Natural killer cell treated with Interleukin-12 subunit alpha and Interleukin-12 subunit beta and Interleukin-15 and Interleukin-18, amount 100 ng/mL, for 72 hours (primary cell): Measurements from ENCODE around the gene CYTIP. TPM values are rescaled to one million over a fixed set of nuclear protein-coding genes. Genes with fewer than 3 reads are reported as not detected.

ENCODE experiments used
- ATAC-seq, 2 donors: fragments of 150-1000 bp; cut with Tn5 transposase in 1 of 2; sonication (Bioruptor Pico), chemical (Tn5 transposase) in 1 of 2; 2 replicates each; pipeline ENCODE4 v1.10.0; 2021
- DNase-seq: peaks from one replicate; pipeline ENCODE4 v3.0.0; 2022; ENCODE audit warnings: low spot score
- H3K27ac Mint-ChIP-seq, 2 donors: 1 replicate in 1 of 2; 2 replicates in 1 of 2; pipeline ENCODE4 v1.8.0; 2022; ENCODE audit warnings: mixed read lengths in 2 of 2, mild to moderate bottlenecking in 1 of 2, moderate library complexity in 1 of 2
- H3K27me3 Mint-ChIP-seq, 2 donors: 1 replicate in 1 of 2; 2 replicates in 1 of 2; pipeline ENCODE4 v1.8.0; 2022; ENCODE audit warnings: mixed read lengths in 2 of 2
- H3K36me3 Mint-ChIP-seq: one replicate; pipeline ENCODE4 v1.8.0; 2022; ENCODE audit warnings: mixed read lengths
- H3K4me1 Mint-ChIP-seq, 2 donors: 1 replicate in 1 of 2; 2 replicates in 1 of 2; pipeline ENCODE4 v1.8.0; 2022; ENCODE audit warnings: low read depth in 2 of 2, mixed read lengths in 2 of 2, mild to moderate bottlenecking in 1 of 2
- H3K4me3 Mint-ChIP-seq: one replicate; pipeline ENCODE4 v1.8.0; 2022; ENCODE audit warnings: mixed read lengths
- H3K9me3 Mint-ChIP-seq: 2 replicates; pipeline ENCODE4 v1.8.0; 2022; ENCODE audit warnings: mixed read lengths
- total RNA-seq, 2 donors: library from RNA; stranded (reverse); gene quantifications; one replicate each; pipeline ENCODE4 v1.2.3, GENCODE V29; 2022

The CYTIP gene
- total RNA-seq, 2 donors from 2014 or later = 755 to 1,319 TPM

GRCh38 chr2:157427003-157427921 is 16.6 kb downstream of the CYTIP start:
- H3K9me3 Mint-ChIP-seq = no peaks in the 10 kb centered on the region
- H3K27ac Mint-ChIP-seq = peak overlapping the region; percentile 99
- peaks cover 84% of the 10 kb centered on the region for H3K36me3 Mint-ChIP-seq
- H3K27me3 Mint-ChIP-seq = no peaks in the 10 kb centered on the region
- ATAC-seq (peak in 1 of 2 donors; percentile 52), DNase-seq (no peak)
- peaks cover 69 to 83% of the 10 kb centered on the region in 2 donors for H3K4me1 Mint-ChIP-seq
- peak overlapping the region; percentile 99 for H3K4me3 Mint-ChIP-seq

- Mint-ChIP-seq H3K9me3 (no peaks in the 10 kb centered on the region), H3K36me3 (peaks cover 83% of the 10 kb centered on the region), H3K4me3 (peak overlapping the region; percentile 99), H3K4me1 (peaks cover 67 to 82% of the 10 kb centered on the region in 2 donors), H3K27ac (peak overlapping the region; percentile 99), H3K27me3 (no peaks in the 10 kb centered on the region)
- no peak for DNase-seq
- ATAC-seq = no peak
These were observed 17.4 kb downstream of the CYTIP start for GRCh38 chr2:157426477-157426994.

- Mint-ChIP-seq H3K36me3 (peaks cover 83% of the 10 kb centered on the region), H3K4me3 (peak overlapping the region; percentile 54), H3K9me3 (no peaks in the 10 kb centered on the region), H3K4me1 (peaks cover 69 to 83% of the 10 kb centered on the region in 2 donors), H3K27me3 (no peaks in the 10 kb centered on the region), H3K27ac (peak overlapping the region; percentile 99)
- DNase-seq (no peak), ATAC-seq (no peak)
These were observed 19.5 kb downstream of the CYTIP start for GRCh38 chr2:157424374-157424773.

GRCh38 chr2:157421964-157422363 is 21.9 kb downstream of the CYTIP start:
- Mint-ChIP-seq H3K4me3 (peak overlapping the region; percentile 75), H3K9me3 (no peaks in the 10 kb centered on the region), H3K27me3 (no peaks in the 10 kb centered on the region), H3K4me1 (peaks cover 66 to 79% of the 10 kb centered on the region in 2 donors), H3K27ac (peak overlapping the region; percentile 99), H3K36me3 (peaks cover 78% of the 10 kb centered on the region)
- DNase-seq = no peak
- no peak for ATAC-seq

- DNase-seq (no peak), ATAC-seq (no peak)
- H3K36me3 Mint-ChIP-seq = peaks cover 78% of the 10 kb centered on the region
- no peaks in the 10 kb centered on the region for H3K27me3 Mint-ChIP-seq
- peak overlapping the region; percentile 99 for H3K27ac Mint-ChIP-seq
- H3K4me3 Mint-ChIP-seq = peak overlapping the region; percentile 75
- no peaks in the 10 kb centered on the region for H3K9me3 Mint-ChIP-seq
- H3K4me1 Mint-ChIP-seq = peaks cover 65 to 79% of the 10 kb centered on the region in 2 donors
These were observed 22.5 kb downstream of the CYTIP start for GRCh38 chr2:157421331-157421944.

- no peaks in the 10 kb centered on the region for H3K27me3 Mint-ChIP-seq
- peaks cover 75% of the 10 kb centered on the region for H3K36me3 Mint-ChIP-seq
- peak overlapping the region; percentile 75 for H3K4me3 Mint-ChIP-seq
- ATAC-seq = peak; percentile 80 to 83
- H3K4me1 Mint-ChIP-seq = peaks cover 65 to 78% of the 10 kb centered on the region in 2 donors
- DNase-seq = no peak
- H3K27ac Mint-ChIP-seq = peak overlapping the region; percentile 99
- no peaks in the 10 kb centered on the region for H3K9me3 Mint-ChIP-seq
These were observed 23.0 kb downstream of the CYTIP start for GRCh38 chr2:157420771-157421323.

GRCh38 chr2:157419031-157419575 is 24.8 kb downstream of the CYTIP start:
- H3K4me1 Mint-ChIP-seq = peaks cover 74 to 83% of the 10 kb centered on the region in 2 donors
- H3K27me3 Mint-ChIP-seq = no peaks in the 10 kb centered on the region
- H3K36me3 Mint-ChIP-seq = peaks cover 80% of the 10 kb centered on the region
- peak in 1 of 2 donors; percentile 7 for ATAC-seq
- H3K9me3 Mint-ChIP-seq = no peaks in the 10 kb centered on the region
- peak overlapping the region; percentile 99 for H3K27ac Mint-ChIP-seq
- DNase-seq = no peak
- H3K4me3 Mint-ChIP-seq = peak overlapping the region; percentile 75

- peak overlapping the region; percentile 82 for H3K4me3 Mint-ChIP-seq
- H3K27ac Mint-ChIP-seq = peak overlapping the region; percentile 99
- peaks cover 87% of the 10 kb centered on the region for H3K36me3 Mint-ChIP-seq
- no peak for DNase-seq
- peaks cover 80 to 87% of the 10 kb centered on the region in 2 donors for H3K4me1 Mint-ChIP-seq
- ATAC-seq = peak; percentile 1 to 3
- H3K27me3 Mint-ChIP-seq = no peaks in the 10 kb centered on the region
- no peaks in the 10 kb centered on the region for H3K9me3 Mint-ChIP-seq
These were observed 25.6 kb downstream of the CYTIP start for GRCh38 chr2:157418239-157418641.

GRCh38 chr2:157415591-157416101 is 28.2 kb downstream of the CYTIP start:
- no peaks in the 10 kb centered on the region for H3K27me3 Mint-ChIP-seq
- ATAC-seq = no peak
- peaks cover 79 to 89% of the 10 kb centered on the region in 2 donors for H3K4me1 Mint-ChIP-seq
- H3K27ac Mint-ChIP-seq = peak overlapping the region; percentile 99
- no peak for DNase-seq
- peak overlapping the region; percentile 70 for H3K4me3 Mint-ChIP-seq
- peaks cover 81% of the 10 kb centered on the region for H3K36me3 Mint-ChIP-seq
- H3K9me3 Mint-ChIP-seq = no peaks in the 10 kb centered on the region

- DNase-seq (no peak), ATAC-seq (peak; percentile 54 to 60)
- Mint-ChIP-seq H3K9me3 (no peaks in the 10 kb centered on the region), H3K36me3 (peaks cover 73% of the 10 kb centered on the region), H3K27me3 (no peaks in the 10 kb centered on the region), H3K4me3 (peak overlapping the region; percentile 70), H3K27ac (peak overlapping the region; percentile 99), H3K4me1 (peaks cover 70 to 89% of the 10 kb centered on the region in 2 donors)
These were observed 29.8 kb downstream of the CYTIP start for GRCh38 chr2:157414050-157414449.

GRCh38 chr2:157413326-157414035 is 30.4 kb downstream of the CYTIP start:
- H3K4me1 Mint-ChIP-seq = peaks cover 68 to 87% of the 10 kb centered on the region in 2 donors
- peak overlapping the region; percentile 99 for H3K27ac Mint-ChIP-seq
- peak; percentile 81 to 83 for ATAC-seq
- no peaks in the 10 kb centered on the region for H3K9me3 Mint-ChIP-seq
- H3K4me3 Mint-ChIP-seq = peak overlapping the region; percentile 70
- DNase-seq = peak; percentile 76
- H3K36me3 Mint-ChIP-seq = peaks cover 72% of the 10 kb centered on the region
- no peaks in the 10 kb centered on the region for H3K27me3 Mint-ChIP-seq

GRCh38 chr2:157411624-157412336 is 32.1 kb downstream of the CYTIP start:
- peak overlapping the region; percentile 47 for H3K4me3 Mint-ChIP-seq
- H3K9me3 Mint-ChIP-seq = no peaks in the 10 kb centered on the region
- peaks cover 62 to 75% of the 10 kb centered on the region in 2 donors for H3K4me1 Mint-ChIP-seq
- peaks cover 55% of the 10 kb centered on the region for H3K36me3 Mint-ChIP-seq
- H3K27ac Mint-ChIP-seq = peak overlapping the region; percentile 99
- H3K27me3 Mint-ChIP-seq = no peaks in the 10 kb centered on the region
- ATAC-seq (no peak), DNase-seq (no peak)
